ENCODE measurements around the gene ZFYVE28.

Gene ZFYVE28

DNA sequence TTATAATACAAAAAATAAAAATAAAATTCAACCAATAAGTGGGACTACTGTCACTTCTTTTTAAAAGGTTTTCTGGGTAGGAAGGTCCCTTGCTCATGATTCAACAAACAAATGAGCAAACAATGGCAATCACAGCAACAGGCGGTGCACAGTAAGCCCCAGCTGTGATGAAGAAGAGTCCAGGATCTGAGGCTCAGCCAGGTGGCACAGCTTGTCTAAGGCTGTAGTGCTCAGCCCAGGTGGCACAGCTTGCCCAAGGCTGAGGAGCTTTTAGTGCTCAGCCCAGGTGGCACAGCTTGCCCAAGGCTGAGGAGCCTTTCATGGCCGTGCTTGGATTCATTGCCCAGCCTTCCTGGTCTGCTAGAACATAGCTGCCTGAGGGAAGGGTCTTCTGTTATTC is 75.0 kb downstream of the ZFYVE28 start:
- DNase-seq, result no peak

- no peak for DNase-seq
Measured at GRCh38 chr4:2341911-2342652, 76.4 kb downstream of the ZFYVE28 start.

DNA sequence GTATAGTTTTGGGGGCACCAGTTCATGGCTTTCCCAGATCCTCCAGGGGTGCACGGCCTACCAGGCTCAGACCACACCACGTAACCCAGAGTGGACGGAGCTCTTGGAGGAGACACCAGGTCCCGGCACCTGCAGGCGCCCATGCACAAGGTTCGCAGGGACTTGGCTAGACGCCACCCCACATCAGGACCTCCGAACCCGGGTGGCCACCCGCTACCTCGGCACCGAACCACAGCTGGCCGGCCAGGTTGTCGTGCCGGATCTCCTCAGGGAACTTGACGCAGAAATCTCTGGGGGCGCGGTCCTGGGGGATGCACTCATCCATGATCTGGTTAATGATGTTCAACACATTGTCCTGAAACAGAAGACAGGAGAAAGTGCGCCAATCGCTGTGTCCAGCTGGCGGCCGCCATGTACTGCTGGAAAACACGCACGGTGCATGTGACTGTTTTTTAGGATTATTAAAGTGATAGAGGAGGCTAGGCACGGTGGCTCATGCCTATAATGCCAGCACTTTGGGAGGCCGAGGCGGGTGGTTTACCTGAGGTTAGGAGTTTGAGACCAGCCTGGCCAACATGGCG is 77.1 kb downstream of the ZFYVE28 start:
- DNase-seq, result no peak

DNA sequence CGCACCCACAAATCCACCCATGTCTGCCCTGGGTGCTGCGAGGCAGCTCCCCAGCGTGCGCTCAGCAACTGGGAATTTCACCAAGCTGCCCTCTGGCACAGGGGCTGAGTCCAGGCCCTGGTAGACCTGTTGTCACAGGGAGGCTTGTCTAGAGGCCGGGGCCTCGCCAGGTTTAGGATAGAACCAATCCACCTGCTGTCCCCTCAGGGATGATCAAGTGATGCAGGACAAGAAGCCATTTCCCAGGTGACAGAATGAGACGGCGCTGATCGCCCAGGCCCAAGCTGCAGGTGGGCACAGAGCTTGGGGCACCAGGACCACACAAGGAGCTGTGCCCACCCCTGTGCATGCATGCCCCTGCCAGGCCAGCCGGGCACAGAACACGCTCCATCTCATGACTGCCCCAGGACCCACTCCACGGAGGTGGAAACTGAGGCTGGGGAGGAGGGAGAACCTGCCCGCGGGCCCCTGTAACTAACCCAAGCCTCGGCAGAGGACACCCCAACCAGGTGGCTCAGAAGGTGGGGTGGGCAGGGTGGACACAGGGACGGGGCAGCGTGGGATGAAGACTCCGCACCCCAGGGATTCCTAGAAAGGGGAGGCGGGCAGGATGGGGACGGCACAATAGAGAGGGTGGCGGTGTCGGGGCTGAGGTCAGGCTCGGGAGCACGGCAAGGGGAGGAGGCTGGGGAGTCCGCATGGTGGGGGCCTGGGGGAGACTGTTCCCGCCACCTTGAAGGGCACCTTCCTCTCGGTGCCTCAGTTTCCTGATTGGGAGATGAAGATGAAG is 78.0 kb downstream of the ZFYVE28 start:
- no peak for DNase-seq

- DNase-seq, result no peak
Measured at GRCh38 chr4:2339458-2340271, 78.8 kb downstream of the ZFYVE28 start.

- no peak for DNase-seq
Measured at GRCh38 chr4:2338754-2339457, 79.5 kb downstream of the ZFYVE28 start.

GRCh38 chr4:2337896-2338295 is 80.5 kb downstream of the ZFYVE28 start:
- no peak for DNase-seq

DNA sequence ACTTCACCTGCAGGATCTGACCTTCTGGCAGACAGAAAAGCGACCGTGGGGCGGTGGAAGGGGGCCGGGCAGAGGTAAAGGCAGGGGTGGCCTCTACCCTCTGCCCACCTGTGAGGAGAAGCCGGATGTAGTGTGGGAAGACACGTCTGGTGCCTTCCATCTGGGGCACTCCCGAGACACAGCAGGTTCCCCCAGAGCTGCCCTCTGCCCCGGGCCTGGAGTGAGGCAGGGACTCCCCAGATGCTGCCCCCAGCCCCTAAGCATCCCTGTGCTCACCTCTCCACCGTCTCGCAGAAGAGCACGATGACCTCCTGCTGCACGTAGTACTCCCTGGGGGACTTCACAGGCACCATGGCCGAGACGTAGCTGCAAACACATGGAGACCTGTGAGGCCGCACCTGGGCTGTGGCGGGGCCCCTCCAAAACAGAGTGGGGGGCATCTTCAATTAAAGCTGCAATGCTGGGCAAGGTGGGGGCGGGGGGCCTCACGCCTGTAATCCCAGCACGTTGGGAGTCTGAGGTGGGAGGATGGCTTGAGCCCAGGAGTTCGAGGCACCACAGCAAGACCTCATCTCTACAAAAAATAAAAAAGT is 81.2 kb downstream of the ZFYVE28 start:
- DNase-seq, result no peak

DNA sequence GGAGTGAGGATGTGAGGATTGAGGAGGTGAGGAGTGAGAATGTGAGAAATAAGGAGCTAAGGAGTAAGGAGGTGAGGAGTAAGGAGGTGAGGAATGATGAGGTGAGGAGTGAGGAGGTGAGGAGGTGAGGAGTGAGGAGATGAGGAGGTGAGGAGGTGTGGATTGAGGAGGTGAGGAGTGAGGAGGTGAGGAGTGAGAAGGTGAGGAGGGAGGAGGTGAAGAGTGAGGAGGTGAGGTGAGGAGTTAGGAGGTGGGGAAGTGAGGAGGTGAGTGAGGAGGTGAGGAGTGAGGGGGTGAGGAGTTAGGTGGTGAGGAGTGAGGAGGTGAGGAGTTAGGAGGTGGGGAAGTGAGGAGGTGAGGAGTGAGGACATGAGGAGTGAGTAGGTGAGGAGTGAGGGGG is 81.8 kb downstream of the ZFYVE28 start:
- no peak for DNase-seq

- DNase-seq, result no peak
Measured at GRCh38 chr4:2335729-2336101, 82.7 kb downstream of the ZFYVE28 start.

- DNase-seq, result no peak
Measured at GRCh38 chr4:2334826-2335728, 83.4 kb downstream of the ZFYVE28 start.

GRCh38 chr4:2333916-2334644 is 84.4 kb downstream of the ZFYVE28 start:
- no peak for DNase-seq

GRCh38 chr4:2333356-2333841 is 85.0 kb downstream of the ZFYVE28 start:
- DNase-seq, result no peak

DNA sequence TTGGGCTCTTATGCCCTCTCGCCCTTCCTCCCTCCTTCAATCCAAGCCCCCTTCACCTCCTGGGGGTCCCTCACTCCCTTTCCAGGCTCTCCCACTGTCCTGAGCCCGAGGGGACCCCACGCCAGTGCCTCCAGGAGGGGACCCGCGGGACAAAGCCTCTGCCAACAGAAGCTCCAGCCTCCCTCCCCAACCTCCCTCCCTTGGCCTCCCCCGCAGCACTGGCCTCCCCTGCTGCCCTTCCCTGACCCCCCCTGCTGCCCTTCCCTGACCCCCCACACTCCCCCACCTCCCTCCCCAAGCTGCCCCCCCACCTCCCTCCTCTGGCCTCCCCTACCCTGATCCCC is 85.5 kb downstream of the ZFYVE28 start:
- no peak for DNase-seq

DNA sequence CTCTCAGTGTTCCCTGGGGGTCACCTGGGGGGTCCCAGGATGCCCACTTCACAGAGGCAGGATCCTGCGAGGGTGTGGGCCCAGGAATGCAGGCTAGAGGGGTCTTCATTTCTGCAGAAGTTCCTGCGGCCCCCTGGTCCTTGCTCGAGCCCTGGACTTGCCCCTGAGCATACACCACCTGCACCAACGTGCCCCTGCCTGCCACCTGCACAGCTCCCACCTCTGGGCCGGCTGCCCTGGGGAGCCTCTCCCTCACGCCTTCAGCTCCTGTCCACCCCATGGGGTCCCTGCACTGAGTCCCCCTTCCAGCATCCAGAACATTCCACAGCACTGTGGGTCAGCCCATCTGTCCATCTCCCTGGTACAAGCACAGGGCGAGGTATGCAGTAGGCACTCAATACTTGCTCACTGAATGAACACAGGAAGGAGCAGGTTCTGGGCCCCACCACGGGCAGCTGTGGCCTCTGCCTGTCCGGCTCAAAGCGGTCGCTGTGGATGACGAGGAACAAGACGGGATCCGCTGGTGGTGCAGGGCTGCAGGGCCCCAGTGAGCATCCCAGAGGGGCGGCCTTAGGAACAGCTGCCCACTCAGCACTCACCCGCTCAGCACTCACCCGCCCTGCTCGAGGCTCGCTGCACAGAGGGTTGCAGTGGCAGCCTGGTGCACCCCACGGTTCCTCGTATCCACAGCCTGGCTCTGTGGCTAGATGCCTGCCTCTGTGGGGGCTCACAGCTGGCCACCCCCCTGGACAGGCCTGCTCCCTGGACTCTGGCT is 86.1 kb downstream of the ZFYVE28 start:
- DNase-seq, result no peak

GRCh38 chr4:2331519-2332200 is 86.8 kb downstream of the ZFYVE28 start:
- DNase-seq, result no peak

DNA sequence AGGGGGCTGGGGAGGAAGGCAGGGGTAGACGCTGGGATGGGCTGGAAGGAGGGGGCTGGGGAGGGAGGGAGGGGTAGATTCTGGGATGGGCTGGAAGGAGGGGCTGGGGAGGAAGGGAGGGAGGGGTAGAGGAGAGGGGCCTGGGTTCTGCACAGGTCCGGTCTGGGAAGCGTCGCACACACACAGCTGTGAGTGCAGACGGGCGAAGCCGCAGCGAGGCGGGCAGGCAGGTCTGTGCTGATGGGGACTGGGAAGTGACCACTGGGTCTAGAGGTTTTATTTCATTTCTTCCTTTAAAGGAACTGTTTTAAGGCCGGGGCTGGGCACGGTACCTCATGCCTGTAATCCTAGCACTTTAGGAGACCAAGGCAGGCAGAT is 87.4 kb downstream of the ZFYVE28 start:
- no peak for DNase-seq

DNA sequence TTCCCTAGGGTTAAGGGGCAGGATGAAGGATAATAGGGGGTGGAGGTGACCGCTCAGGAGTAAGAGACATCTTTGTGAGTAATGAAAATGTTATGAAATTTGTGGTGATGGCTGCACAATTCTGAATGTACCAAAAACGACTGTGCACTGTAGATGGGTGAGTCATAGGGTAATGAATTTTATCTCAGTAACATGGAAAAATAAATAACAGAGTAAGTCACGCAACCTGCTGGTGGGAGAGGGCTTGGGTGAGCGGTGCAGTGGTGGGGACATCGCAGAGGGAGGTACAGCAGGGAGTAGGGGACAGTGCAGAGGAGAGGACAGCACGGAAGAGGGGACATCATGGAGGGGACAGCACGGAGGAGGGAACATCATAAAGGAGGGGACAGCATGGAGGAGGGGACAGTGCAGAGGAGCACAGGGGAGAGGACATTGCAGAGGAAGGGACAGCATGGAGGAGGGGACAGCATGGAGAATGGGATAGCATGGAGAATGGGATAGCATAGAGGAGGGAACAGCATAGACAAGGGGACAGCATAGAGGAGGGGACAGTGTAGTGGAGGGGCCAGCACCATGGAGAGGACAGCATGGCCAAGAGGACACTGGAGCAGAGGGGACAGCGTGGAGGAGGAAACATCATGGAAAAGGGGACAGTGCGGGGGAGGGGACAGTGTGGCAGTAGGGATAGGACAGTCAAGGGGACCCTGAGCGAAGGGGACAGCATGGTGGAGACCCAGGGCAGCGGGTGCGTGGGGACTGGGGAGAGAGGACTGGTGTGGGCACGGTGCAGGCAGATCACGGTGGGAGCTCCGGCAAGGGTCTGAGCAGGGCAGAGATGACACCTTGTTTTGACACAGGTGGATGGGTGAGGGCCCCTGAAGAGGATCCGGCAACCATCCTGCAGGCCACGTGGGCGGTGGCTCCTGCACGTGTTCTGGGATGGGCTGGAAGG is 88.1 kb downstream of the ZFYVE28 start:
- DNase-seq, result no peak
